ENCODE data around the gene ZNF735.
A peak's percentile ranks its signal among the peaks of the same experiment; 100 is the strongest.
"Not testable (repeated sequence)": the region's sequence is repeated elsewhere in the genome, so short reads cannot be mapped to it uniquely, and the experiment has no call there.

Gene ZNF735

DNA sequence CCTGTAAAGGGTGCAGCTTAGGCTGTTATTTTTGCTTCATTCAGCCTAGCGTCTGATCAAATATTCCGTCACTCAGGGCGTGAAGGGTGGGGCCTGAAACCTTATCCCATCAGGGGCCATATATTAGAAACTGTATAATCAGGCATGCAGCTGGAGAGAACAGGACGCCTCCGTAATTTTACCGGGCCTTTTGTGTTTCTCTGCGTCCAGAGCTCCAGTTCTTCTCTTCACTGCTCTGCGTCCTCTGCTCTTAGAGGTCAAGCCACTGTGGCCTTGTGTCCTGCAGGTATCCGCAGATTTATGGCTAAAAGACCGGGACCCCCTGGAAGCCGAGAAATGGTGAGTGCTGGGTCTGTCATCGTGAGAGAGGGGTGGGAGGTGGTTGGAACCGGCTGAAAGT lies at the start of gene ZNF735:
Gene ZNF735, plus strand, starts transcription at position 301 of the 400 bp plus-strand sequence. Its CDS starts 0 bp downstream, at position 301.
- no peak for DNase-seq

DNA sequence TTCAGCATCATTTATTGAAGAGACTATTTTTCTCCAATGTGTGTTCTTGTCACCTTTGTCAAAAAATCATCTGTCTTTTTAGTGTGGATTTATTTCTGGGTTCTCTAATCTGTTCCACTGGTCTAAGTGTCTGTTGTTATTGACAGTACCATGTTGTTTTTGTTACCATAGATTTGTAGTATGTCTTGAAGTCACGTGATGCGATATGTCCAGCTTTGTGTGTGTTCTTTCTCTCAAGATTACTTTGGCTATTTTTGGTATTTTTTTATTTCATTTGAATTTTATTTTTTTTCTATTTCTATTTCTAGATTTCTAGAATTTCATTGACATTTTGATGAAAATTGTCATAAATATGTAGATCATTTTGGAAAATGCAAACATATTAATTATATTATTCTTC lies 36.0 kb upstream of the ZNF735 start:
- DNase-seq = not testable (repeated sequence)

DNA sequence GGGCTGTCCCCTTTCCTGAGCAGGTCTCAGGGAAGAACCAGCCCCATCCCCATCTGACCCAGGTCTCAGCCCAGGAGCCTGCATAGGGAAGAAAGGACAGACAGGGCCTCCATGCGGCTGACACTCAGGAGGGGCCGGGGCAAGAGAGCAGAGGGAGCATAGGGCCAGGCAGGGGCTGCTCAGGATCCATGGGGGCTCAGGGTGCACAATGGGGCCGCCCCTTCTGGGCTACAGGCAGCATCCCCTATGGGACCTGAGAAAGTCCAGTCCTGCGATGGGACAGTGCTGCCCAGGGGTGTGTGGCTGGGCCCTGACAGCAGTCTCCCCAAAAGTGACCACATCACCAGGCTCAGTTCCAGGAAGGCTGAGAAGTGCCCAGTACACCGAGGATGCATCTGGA lies 32.7 kb upstream of the ZNF735 start:
- DNase-seq = no peak

DNA sequence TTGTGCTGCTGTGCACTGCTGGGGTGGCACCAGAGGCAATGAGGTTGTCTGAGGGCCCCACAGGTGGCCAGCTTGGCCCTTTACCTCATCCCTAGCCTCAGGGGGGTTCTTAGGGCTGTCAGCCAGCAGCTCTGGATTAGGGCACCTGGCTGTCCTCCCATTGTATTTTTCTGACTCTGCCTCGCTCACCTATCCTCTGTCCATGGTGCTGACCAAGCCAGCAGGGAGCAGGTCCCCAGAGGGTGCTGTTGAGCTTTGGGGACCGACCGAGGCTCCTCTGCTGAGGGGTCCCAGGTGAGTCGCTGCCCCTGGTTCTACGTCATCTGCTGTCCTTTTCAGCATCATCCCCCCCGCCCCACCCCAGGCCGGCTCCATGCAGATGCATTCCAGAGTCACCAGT lies 32.1 kb upstream of the ZNF735 start:
- DNase-seq = no peak

DNA sequence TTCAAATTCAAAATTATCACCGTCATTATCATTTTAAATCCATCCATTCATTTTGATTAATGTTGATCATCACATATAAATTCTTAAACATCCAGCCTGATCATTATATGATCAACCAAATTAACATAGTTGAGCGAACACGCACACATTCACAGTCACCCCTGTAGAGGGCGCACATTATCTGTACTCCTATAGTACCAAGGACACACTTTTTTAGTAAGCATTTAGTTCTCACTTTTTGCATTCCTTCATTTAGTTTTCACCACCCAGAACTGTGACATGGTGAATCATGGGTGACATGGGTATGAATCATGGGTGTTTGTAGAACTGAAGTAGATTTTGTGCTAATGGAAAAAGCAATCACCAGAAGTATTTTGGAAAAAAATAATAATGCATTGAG lies 26.0 kb upstream of the ZNF735 start:
- DNase-seq = no peak

DNA sequence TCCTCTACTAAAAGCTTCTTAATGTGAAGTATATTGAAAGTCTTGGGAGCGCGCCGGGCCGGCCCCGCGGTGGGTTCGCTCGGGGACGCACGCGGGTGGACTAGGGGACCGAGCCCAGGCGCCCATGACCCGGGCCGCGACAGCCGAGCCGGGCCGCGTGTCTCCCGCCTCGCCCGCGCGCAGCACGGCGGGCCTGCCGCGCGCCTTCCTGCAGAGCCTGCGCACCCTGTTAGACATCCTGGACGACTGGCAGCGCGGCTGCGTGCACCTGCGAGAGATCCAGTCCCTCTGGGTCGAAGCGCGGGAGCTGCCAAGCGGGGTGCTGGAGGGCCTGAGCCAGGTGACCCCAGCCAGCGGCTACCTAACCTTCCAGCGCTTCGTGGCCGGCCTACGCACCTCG lies 25.4 kb upstream of the ZNF735 start:
- no peak for DNase-seq

DNA sequence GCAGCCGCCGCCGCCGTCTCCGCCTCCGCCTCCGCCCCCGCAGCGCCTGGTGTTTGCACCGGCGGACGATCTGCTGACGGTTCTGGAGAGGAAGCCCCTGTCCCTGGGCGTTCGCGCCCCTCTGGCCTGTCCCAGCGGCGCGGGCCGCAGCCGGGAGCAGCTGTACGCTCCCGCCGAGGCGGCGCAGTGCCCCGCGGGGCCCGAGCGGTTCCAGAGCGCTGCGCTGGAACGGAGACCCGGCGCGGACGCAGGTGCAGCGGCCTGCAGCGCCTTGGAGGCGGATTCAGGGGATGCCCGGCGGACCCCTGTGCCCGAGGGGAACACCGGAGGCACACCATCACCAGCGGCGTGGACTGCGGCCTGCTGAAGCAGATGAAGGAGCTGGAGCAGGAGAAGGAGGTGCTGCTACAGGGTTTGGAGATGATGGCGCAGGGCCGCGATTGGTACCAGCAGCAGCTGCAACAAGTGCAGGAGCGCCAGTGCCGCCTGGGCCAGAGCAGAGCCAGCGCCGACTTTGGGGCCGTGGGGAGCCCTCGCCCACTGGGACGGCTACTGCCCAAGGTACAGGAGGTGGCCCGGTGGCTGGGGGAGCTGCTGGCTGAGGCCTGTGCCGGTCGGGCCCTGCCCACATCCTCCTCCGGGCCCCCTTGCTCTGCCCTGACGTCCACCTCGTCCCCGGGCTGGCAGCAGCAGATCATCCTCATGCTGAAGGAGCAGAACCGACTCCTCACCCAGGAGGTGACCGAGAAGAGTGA lies 24.8 kb upstream of the ZNF735 start:
- no peak for DNase-seq

DNA sequence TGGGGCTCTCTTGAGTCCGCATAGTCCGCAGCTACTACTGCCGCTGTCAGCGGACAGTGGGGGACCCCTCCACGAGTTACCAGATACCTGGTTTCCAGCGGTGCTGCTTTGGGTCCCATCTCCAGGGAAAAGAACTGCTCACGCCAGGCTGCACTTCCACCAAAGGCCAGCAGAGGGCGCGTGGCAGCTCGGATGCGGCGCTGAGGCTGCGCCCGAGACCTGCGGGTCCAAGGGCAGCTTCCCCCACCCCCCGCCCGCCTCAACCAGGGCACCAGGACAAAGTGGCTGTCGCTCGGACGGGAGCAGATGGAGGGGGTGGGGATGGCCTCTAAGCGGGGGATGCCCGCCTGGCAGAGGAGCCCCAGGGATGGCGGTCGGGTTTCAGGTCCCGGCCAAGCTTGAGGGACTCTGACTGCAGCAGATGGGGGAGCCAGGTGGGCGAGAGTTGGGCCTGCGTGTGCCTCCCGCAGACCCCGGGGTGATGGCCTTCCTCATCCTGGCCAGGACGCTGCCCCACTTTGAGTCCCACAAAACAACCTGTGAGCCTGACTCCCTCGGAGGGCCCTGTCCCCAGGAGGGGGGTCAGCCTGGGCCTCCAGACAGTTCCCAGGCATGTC lies 23.8 kb upstream of the ZNF735 start:
- DNase-seq = peak; percentile 26 to 51

DNA sequence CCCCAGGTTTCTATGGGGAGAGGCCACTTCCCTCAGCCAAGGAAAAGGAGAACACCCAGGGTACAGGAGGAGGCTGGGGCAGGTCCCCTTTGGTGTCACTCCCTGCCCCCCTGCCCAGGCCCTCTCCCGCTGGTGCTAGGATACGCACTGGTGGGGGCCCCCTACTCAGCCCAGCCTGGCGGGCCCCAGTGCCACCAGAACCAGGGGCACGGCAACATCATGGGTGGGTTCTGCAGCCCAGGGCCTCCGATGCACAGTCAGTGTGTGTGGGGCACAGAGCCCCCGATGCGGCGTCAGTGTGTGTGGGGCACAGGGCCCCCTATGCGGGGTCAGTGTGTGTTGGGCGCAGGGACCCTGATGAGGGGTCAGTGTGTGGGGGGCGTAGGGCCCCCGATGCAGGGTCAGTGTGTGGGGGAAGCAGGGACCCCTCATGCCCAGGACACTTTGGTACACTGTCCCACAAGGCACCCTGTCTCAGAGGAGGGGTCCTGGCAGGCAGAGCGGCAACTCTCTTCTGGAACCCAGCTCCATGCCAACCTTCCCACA lies 23.1 kb upstream of the ZNF735 start:
- DNase-seq = no peak

DNA sequence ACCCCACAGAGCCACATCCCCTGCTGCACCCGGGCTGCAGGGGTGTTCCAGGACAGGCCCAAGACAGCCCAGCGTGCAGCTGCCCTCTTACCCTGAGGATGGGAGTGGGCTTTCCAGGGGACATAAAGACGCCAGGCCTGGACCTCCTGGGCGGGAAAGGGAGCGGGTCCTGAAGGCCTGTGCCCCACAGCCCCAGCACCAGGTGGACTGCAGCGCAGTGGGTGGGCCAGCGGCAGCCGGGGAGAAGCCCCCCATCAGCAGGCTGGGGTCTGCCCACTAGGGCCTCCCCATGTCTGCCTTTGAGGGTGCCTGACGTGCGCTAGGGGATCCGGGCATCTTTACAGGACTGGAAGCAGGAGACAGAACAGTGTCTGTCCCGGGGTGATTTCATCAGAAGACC lies 22.6 kb upstream of the ZNF735 start:
- DNase-seq = no peak

DNA sequence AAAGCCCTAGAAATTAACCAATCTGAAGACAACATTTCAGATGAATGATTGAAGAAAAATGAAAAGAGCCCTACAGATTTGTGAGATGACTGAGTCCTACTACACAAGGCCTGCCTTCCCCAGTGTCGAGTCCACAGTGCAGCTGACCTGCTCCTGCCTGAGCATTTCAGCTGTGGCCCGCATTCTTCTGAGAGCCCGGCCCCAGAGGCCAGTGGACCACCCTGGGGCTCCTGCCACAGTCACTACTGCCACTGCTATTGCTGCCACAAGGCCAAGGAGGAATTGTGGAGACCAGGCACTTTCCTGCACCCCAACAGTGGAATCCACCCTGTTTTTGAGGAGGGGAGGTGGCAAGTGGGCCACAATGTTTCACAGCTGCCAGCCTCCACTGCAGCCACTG lies 19.6 kb upstream of the ZNF735 start:
- DNase-seq = no peak

DNA sequence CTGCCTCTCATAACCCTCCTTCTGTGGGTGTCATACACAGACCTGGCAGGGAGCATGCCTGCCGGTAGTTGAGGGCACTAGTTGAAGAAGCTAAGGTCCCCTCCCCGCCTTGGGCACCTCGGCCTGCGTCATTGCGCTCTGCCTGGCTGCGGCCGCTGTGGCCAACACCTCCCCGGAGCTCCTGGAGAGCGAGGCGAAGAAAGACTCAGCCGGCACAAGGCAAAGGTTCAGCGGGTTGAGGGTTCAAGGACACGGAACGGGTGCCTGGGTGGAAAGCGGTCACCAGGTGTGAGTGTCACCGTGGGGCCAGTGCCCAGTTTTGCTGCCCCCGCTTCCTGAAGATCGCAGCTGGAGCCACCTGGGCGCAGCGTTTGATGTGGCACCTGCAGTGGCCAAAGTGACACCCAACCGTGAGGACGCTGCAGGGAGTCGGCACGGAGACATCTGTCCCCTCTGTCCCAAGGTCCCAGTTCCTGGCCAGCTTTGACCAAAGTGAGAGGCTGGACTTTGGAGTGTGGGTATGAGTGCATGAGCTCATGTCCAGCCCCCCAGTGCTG lies 14.8 kb upstream of the ZNF735 start:
- no peak for DNase-seq

DNA sequence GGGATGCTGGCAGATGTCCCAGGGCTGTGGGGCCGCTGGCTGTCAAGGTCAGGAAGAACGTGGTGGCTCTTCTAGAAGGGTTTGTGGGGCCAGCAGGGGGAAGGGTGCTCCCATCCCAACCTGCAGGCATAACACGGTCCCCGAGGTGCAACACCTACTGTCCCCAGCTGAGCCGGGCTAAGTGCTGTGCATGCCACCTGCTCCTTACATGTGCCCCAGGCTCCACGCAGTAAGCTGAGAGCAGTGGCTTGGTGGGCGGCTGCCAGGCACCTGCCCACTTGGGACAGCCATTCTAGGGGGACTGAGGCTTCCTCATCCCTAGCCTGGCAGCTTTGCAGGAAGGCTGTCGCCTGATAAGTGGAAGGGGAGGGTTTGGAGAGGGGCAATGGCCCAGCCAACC lies 14.2 kb upstream of the ZNF735 start:
- DNase-seq = no peak

DNA sequence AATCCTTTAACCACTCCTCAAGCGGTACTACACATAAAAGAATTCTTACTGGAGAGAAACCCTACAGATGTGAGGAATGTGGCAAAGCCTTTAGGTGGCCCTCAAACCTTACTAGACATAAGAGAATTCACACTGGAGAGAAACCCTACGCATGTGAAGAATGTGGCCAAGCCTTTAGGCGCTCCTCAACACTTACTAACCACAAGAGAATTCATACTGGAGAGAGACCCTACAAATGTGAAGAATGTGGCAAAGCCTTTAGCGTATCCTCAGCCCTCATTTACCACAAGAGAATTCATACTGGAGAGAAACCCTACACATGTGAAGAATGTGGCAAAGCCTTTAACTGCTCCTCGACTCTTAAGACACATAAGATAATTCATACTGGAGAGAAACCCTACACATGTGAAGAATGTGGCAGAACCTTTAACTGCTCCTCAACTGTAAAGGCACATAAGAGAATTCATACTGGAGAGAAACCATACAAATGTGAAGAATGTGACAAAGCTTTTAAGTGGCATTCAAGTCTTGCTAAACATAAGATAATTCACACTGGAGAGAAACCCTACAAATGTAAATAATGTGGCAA lies 12.8 kb downstream of the ZNF735 start:
- DNase-seq = not testable (repeated sequence)

DNA sequence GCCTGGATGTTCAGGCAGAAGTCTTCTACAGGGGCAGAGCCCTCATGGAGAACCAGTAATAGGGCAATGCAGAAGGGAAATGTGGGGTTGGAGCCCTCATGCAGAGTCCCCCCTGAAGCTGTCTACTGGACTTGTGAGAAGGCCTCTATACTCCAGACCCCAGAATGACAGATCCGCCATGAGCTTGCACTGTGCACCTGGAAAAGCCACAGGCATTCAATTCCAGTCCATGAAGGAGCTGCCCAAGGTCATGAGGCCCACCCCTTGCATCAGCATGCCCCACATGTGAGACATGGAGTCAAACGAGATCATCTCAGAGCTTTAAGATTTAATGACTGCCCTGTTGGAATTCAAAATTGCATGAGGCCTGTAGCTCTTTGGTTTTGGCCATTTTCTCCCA lies 16.4 kb downstream of the ZNF735 start:
- no peak for DNase-seq

DNA sequence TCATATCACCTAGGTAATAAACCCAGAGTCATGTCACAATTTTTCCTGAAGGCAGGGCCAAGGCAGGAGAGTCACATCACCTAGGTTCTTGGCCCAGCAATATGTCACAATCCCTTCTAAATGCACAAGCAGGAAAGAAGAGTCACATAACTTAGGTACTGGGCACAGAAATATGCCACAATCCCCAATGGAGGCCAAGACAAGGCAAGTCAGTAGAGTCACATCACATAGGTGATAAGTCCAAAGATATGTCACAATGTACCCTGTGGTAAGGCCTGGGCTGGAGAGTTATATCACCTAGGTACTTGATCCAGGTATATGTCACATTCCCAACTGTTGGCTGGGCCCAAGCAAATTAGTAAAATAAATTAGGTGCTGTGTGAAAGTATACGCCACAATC lies 21.2 kb downstream of the ZNF735 start, which contains the start of gene ZNF679:
Gene ZNF679, plus strand, starts transcription at position 301 of the 400 bp plus-strand sequence. CDS start 20,644 bp downstream, outside the sequence.
- DNase-seq = not testable (repeated sequence)

DNA sequence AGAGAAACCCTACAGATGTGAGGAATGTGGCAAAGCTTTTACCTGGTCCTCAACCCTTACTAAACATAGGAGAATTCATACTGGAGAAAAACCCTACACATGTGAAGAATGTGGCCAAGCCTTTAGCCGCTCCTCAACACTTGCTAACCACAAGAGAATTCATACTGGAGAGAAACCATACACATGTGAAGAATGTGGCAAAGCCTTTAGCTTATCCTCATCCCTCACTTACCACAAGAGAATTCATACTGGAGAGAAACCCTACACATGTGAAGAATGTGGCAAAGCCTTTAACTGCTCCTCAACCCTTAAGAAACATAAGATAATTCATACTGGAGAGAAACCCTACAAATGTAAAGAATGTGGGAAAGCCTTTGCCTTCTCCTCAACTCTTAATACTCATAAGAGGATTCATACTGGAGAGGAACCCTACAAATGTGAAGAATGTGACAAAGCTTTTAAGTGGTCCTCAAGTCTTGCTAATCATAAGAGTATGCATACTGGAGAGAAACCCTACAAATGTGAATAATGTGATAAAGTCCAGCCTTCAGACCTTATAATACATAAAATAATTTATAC lies 59.4 kb downstream of the ZNF735 start:
- DNase-seq = no peak
